ENCODE data around the gene PUM2. TPM values are rescaled to one million over a fixed set of nuclear protein-coding genes. Genes with fewer than 3 reads are reported as not detected.

PUM2 gene
- total RNA-seq, 1 experiment from 2014 or later, result 105 TPM

DNA sequence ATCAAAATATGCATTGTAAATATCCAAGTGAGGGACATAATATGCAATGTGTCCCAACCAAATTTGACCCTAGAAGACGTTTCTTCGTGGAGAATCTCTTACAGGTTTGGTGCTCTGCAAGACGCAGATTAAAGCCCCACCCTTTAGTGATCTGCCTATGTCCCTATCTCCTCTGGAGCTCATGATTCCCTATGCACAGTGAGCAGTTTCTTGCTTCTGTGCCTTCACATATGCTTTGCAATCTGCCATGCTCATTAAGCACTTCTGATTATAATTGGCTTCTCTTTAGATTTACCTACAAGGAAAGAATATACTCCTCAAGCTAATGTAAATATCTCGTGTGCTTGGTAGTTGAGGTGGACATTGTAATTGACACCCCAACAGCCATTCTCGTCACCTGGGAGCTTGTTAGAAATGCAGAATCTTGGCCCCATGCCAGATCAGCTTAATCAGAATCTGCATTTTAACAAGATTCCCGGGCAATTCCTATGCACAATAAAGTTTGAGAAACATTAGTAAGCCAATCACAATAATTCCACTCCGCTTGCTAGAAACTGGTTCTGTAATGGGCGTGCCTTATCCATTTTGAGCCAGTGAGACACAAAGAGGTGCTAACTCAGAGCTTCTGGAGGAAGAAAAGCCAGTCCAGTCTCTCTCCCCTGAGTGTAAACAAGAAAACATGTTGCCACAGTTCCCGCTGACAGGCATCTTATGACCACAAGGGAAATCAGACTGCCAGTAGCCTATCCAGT lies 2.8 kb upstream of the PUM2 start:
- CTCF ChIA-PET, result no interaction called here
- H3K27ac ChIP-seq (ENCODE audit: low read depth, low read length), result no peak overlapping the region
- RAD21 ChIA-PET (ENCODE audit: low non-redundant PET in 1 of 2, low total read pairs in 2 of 2, uncharacterized antibody in 2 of 2, unreplicated experiment in 2 of 2), result no interaction called here
- ATAC-seq (no peak), DNase-seq (ENCODE audit: low read depth, low spot score) (no peak)
- TF ChIP-seq YY1 (IDR thresholded peaks at IDR 0.05; ENCODE audit: extremely low read depth, insufficient replicate concordance, low read depth, low read length), result no peak
- no peak for TF ChIP-seq ZNF274 (IDR thresholded peaks at IDR 0.05; ENCODE audit: low read depth, low read length)
- TF ChIP-seq, protein P1, sequence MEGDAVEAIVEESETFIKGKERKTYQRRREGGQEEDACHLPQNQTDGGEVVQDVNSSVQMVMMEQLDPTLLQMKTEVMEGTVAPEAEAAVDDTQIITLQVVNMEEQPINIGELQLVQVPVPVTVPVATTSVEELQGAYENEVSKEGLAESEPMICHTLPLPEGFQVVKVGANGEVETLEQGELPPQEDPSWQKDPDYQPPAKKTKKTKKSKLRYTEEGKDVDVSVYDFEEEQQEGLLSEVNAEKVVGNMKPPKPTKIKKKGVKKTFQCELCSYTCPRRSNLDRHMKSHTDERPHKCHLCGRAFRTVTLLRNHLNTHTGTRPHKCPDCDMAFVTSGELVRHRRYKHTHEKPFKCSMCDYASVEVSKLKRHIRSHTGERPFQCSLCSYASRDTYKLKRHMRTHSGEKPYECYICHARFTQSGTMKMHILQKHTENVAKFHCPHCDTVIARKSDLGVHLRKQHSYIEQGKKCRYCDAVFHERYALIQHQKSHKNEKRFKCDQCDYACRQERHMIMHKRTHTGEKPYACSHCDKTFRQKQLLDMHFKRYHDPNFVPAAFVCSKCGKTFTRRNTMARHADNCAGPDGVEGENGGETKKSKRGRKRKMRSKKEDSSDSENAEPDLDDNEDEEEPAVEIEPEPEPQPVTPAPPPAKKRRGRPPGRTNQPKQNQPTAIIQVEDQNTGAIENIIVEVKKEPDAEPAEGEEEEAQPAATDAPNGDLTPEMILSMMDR (IDR thresholded peaks at IDR 0.05 in 2 of 3, conservative IDR thresholded peaks at IDR 0.05 in 1 of 3; ENCODE audit: borderline replicate concordance in 1 of 3, insufficient read depth in 1 of 3, low read depth in 2 of 3, low read length in 2 of 3), result no peak
- POLR2A ChIA-PET, result no interaction called here
- peaks cover 0 to 3% of the 10 kb centered on the region in 2 experiments; a peak in 1 of 4 replicates for H3K36me3 ChIP-seq (ENCODE audit: control insufficient read depth in 1 of 2, insufficient read depth in 2 of 2, low read length in 2 of 2)
- H3K9me3 ChIP-seq (ENCODE audit: control insufficient read depth in 1 of 2, insufficient read depth in 1 of 2, low read depth in 1 of 2, low read length in 2 of 2), result no peaks in the 10 kb centered on the region
- intact Hi-C loops (cut with micrococcal nuclease), result no loop called here
- no peak overlapping the region for H3K4me3 ChIP-seq (replicated peaks in 1 of 2; ENCODE audit: low read depth in 1 of 2, low read length in 2 of 2)
- peaks cover 9% of the 10 kb centered on the region for H4K20me1 ChIP-seq (ENCODE audit: insufficient read depth)
- H3K27me3 ChIP-seq (ENCODE audit: insufficient read depth, low read length), result no peaks in the 10 kb centered on the region
- peaks cover 16 to 32% of the 10 kb centered on the region in 2 experiments for H3K4me1 ChIP-seq (ENCODE audit: control insufficient read depth in 1 of 2, insufficient read depth in 2 of 2, low read length in 2 of 2)
- H3K79me2 ChIP-seq (ENCODE audit: insufficient read depth, low read length), result peaks cover 20% of the 10 kb centered on the region
- BruUV-seq (replicated peaks), result no TSS peak
- H3K9ac ChIP-seq (ENCODE audit: low read length), result no peak overlapping the region
- no peak overlapping the region for H2AFZ ChIP-seq (ENCODE audit: low read depth, low read length, poor library complexity, severe bottlenecking)
- H3K9me2 ChIP-seq (ENCODE audit: insufficient read depth), result no peaks in the 10 kb centered on the region
- no peak overlapping the region for H3K4me2 ChIP-seq (ENCODE audit: low read length)

DNA sequence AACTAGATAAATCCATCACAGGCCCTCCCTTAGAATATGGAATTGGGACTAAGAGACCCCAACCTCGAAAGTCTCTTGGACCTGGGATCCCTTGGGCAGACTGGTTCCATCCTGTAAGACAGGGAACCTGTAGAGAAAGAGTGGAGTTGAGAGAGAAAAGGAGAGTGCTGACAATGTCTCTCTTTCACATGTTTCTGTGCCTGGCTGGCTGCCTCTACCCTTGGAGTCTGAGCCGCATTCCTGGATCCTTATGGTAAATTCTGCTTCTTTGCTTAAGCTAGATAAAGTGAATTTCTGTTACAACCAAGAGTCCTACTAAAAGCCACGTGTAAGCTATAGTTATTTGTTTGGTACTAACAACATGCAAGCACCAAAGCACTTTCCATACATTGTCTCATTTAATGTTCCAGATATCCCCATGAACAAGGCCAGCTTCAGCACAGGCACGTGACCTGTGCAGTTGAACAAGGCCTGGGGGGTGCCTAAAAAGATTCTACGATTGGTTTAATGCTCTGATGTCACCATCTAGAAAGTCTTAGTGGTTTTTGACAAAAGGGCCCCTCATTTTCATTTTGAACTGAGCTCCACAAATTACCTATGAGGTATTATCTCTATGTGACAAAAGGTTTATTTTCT lies 2.1 kb upstream of the PUM2 start:
- Histone ChIP-seq H3K36me3 (ENCODE audit: control insufficient read depth in 1 of 2, insufficient read depth in 2 of 2, low read length in 2 of 2) (peaks cover 0 to 4% of the 10 kb centered on the region in 2 experiments; a peak in 1 of 4 replicates), H2AFZ (ENCODE audit: low read depth, low read length, poor library complexity, severe bottlenecking) (no peak overlapping the region), H3K79me2 (ENCODE audit: insufficient read depth, low read length) (peaks cover 27% of the 10 kb centered on the region), H3K9ac (ENCODE audit: low read length) (no peak overlapping the region), H4K20me1 (ENCODE audit: insufficient read depth) (peaks cover 12% of the 10 kb centered on the region), H3K4me2 (ENCODE audit: low read length) (no peak overlapping the region), H3K27me3 (ENCODE audit: insufficient read depth, low read length) (no peaks in the 10 kb centered on the region), H3K9me3 (ENCODE audit: control insufficient read depth in 1 of 2, insufficient read depth in 1 of 2, low read depth in 1 of 2, low read length in 2 of 2) (no peaks in the 10 kb centered on the region), H3K9me2 (ENCODE audit: insufficient read depth) (no peaks in the 10 kb centered on the region), H3K4me1 (ENCODE audit: control insufficient read depth in 1 of 2, insufficient read depth in 2 of 2, low read length in 2 of 2) (peaks cover 16 to 36% of the 10 kb centered on the region in 2 experiments), H3K27ac (ENCODE audit: low read depth, low read length) (no peak overlapping the region), H3K4me3 (replicated peaks in 1 of 2; ENCODE audit: low read depth in 1 of 2, low read length in 2 of 2) (no peak overlapping the region)
- no peak for DNase-seq (ENCODE audit: low read depth, low spot score)
- BruUV-seq (replicated peaks), result no TSS peak
- ChIA-PET RAD21 (ENCODE audit: low non-redundant PET in 1 of 2, low total read pairs in 2 of 2, uncharacterized antibody in 2 of 2, unreplicated experiment in 2 of 2) (no interaction called here), CTCF (no interaction called here), POLR2A (no interaction called here)
- intact Hi-C loops (cut with micrococcal nuclease), result no loop called here
- ATAC-seq, result no peak
- TF ChIP-seq, protein P1 (IDR thresholded peaks at IDR 0.05 in 2 of 3, conservative IDR thresholded peaks at IDR 0.05 in 1 of 3; ENCODE audit: borderline replicate concordance in 1 of 3, insufficient read depth in 1 of 3, low read depth in 2 of 3, low read length in 2 of 3), result no peak
- no peak for TF ChIP-seq ATF3 (IDR thresholded peaks at IDR 0.05)
- no peak for TF ChIP-seq EZH2 (IDR thresholded peaks at IDR 0.05)
- TF ChIP-seq EGR1 (IDR thresholded peaks at IDR 0.05; ENCODE audit: low read depth), result no peak
- TF ChIP-seq REST (IDR thresholded peaks at IDR 0.05; ENCODE audit: low read depth), result no peak
- TF ChIP-seq POLR2AphosphoS5 (IDR thresholded peaks at IDR 0.05; ENCODE audit: low read depth, low read length), result no peak

All from HCT116 (cell line).